Right lobe of liver (tissue), 4 donors: ENCODE measurements around the gene BOLA1.

Source experiments
- POLR2A ChIP-seq: fragments of 450-650 bp; IDR thresholded peaks from one replicate; pipeline ENCODE4 v1.6.1; 2017; ENCODE audit warnings: antibody characterized with exemption, mild to moderate bottlenecking
- TF ChIP-seq, protein P1 (sequence below), 4 donors: fragments of 200-600 bp in 3 of 4; fragments of 450-650 bp in 1 of 4; IDR thresholded peaks; one replicate each; pipeline versions ENCODE4 v1.5.1 to v1.8.0; 2016 to 2022; ENCODE audit warnings: antibody characterized with exemption in 4 of 4, mild to moderate bottlenecking in 2 of 4
- donor health status: DM: no; HTN: no; CAD: no.
- donor health status: DM: no; HTN: no; CAD: no.
- donor health status: DM: no; HTN: yes; CAD: no.

DNA sequence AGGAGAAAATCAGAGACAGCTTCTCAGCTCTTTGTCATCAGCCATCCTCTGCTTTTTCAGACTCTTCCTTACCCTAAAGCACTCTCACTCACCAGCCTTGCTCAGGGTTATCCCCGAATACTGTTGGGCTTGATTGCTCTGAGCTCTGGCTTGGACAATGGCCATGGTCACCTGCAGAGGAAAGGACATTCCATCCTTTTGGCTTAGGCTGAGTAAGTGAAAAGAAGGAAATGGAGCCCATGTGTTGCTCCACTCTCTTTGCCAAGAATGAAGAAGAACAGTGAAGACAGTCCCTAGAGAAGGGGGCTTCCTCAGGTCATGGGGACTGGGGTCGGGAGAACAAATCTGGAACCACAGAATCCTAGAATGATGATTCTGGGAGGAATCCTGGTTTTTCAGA, 35.0 kb downstream of the BOLA1 start:
- TF ChIP-seq, protein P1, sequence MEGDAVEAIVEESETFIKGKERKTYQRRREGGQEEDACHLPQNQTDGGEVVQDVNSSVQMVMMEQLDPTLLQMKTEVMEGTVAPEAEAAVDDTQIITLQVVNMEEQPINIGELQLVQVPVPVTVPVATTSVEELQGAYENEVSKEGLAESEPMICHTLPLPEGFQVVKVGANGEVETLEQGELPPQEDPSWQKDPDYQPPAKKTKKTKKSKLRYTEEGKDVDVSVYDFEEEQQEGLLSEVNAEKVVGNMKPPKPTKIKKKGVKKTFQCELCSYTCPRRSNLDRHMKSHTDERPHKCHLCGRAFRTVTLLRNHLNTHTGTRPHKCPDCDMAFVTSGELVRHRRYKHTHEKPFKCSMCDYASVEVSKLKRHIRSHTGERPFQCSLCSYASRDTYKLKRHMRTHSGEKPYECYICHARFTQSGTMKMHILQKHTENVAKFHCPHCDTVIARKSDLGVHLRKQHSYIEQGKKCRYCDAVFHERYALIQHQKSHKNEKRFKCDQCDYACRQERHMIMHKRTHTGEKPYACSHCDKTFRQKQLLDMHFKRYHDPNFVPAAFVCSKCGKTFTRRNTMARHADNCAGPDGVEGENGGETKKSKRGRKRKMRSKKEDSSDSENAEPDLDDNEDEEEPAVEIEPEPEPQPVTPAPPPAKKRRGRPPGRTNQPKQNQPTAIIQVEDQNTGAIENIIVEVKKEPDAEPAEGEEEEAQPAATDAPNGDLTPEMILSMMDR (IDR thresholded peaks at IDR 0.05) = no peak
- no peak for TF ChIP-seq POLR2A
